ENCODE measurements around the gene KCNK16. TPM values are rescaled to one million over a fixed set of nuclear protein-coding genes. Genes with fewer than 3 reads are reported as not detected.

KCNK16 gene
- polyA plus RNA-seq, 1 donor from 2014 or later, result not detected

- no peak overlapping the region for H2AFZ ChIP-seq (ENCODE audit: low read depth, low read length)
- H3F3A ChIP-seq (ENCODE audit: insufficient read depth, low read length, poor library complexity, severe bottlenecking), result no peaks in the 10 kb centered on the region
- H3K9me3 ChIP-seq (ENCODE audit: low read length), result no peaks in the 10 kb centered on the region
- H3K79me2 ChIP-seq (replicated peaks; ENCODE audit: insufficient read depth, low read length), result no peaks in the 10 kb centered on the region
- H3K9me2 ChIP-seq (ENCODE audit: insufficient read depth, low read length), result no peaks in the 10 kb centered on the region
- no peak overlapping the region for H3K4me2 ChIP-seq (ENCODE audit: low read length)
- no peak overlapping the region for H3K9ac ChIP-seq (ENCODE audit: low read length)
- H3K4me3 ChIP-seq (ENCODE audit: low read length), result no peak overlapping the region
- H3K36me3 ChIP-seq (ENCODE audit: insufficient read depth, low read length), result no peaks in the 10 kb centered on the region
- no peaks in the 10 kb centered on the region for H4K20me1 ChIP-seq (ENCODE audit: insufficient read depth)
- TF ChIP-seq EP300 (conservative IDR thresholded peaks at IDR 0.05; ENCODE audit: poor library complexity, severe bottlenecking) (no peak), RAD21 (conservative IDR thresholded peaks at IDR 0.05) (no peak), EZH2 (IDR thresholded peaks at IDR 0.05; ENCODE audit: borderline replicate concordance, insufficient read depth, low read length, poor library complexity, severe bottlenecking) (no peak), SMC3 (conservative IDR thresholded peaks at IDR 0.05; ENCODE audit: poor library complexity) (no peak), MXI1 (conservative IDR thresholded peaks at IDR 0.05; ENCODE audit: poor library complexity, severe bottlenecking) (no peak), POLR2AphosphoS5 (IDR thresholded peaks at IDR 0.05) (no peak)
- H3K27me3 ChIP-seq (ENCODE audit: insufficient read depth, low read depth, low read length), result no peaks in the 10 kb centered on the region
- no peak overlapping the region for H3K27ac ChIP-seq (ENCODE audit: low read length)
These were observed 26.9 kb downstream of the KCNK16 start for GRCh38 chr6:39295611-39296011.

- Histone ChIP-seq H3K79me2 (replicated peaks; ENCODE audit: insufficient read depth, low read length) (no peaks in the 10 kb centered on the region), H2AFZ (ENCODE audit: low read depth, low read length) (no peak overlapping the region), H3K27me3 (ENCODE audit: insufficient read depth, low read depth, low read length) (no peaks in the 10 kb centered on the region), H3K9ac (ENCODE audit: low read length) (no peak overlapping the region), H3K9me2 (ENCODE audit: insufficient read depth, low read length) (no peaks in the 10 kb centered on the region), H3F3A (ENCODE audit: insufficient read depth, low read length, poor library complexity, severe bottlenecking) (no peaks in the 10 kb centered on the region), H3K36me3 (ENCODE audit: insufficient read depth, low read length) (no peaks in the 10 kb centered on the region), H3K27ac (ENCODE audit: low read length) (no peak overlapping the region), H4K20me1 (ENCODE audit: insufficient read depth) (no peaks in the 10 kb centered on the region), H3K9me3 (ENCODE audit: low read length) (no peaks in the 10 kb centered on the region), H3K4me2 (ENCODE audit: low read length) (no peak overlapping the region), H3K4me3 (ENCODE audit: low read length) (no peak overlapping the region)
- TF ChIP-seq TAF1 (IDR thresholded peaks at IDR 0.05; ENCODE audit: low read depth) (no peak), CTCF (IDR thresholded peaks at IDR 0.05; ENCODE audit: poor library complexity, severe bottlenecking) (no peak), MXI1 (conservative IDR thresholded peaks at IDR 0.05; ENCODE audit: poor library complexity, severe bottlenecking) (no peak), POLR2AphosphoS5 (IDR thresholded peaks at IDR 0.05) (no peak), RAD21 (conservative IDR thresholded peaks at IDR 0.05) (no peak)
These were observed 27.6 kb downstream of the KCNK16 start for GRCh38 chr6:39294899-39295298.

GRCh38 chr6:39294133-39294532 is 28.4 kb downstream of the KCNK16 start:
- no peak overlapping the region for H3K4me3 ChIP-seq (ENCODE audit: low read length)
- no peaks in the 10 kb centered on the region for H3K79me2 ChIP-seq (replicated peaks; ENCODE audit: insufficient read depth, low read length)
- H3K9me3 ChIP-seq (ENCODE audit: low read length), result no peaks in the 10 kb centered on the region
- H3K4me2 ChIP-seq (ENCODE audit: low read length), result no peak overlapping the region
- no peak overlapping the region for H2AFZ ChIP-seq (ENCODE audit: low read depth, low read length)
- H3K27ac ChIP-seq (ENCODE audit: low read length), result no peak overlapping the region
- H3K9me2 ChIP-seq (ENCODE audit: insufficient read depth, low read length), result no peaks in the 10 kb centered on the region
- no peaks in the 10 kb centered on the region for H3K27me3 ChIP-seq (ENCODE audit: insufficient read depth, low read depth, low read length)
- no peaks in the 10 kb centered on the region for H3K36me3 ChIP-seq (ENCODE audit: insufficient read depth, low read length)
- TF ChIP-seq RAD21 (conservative IDR thresholded peaks at IDR 0.05) (no peak), POLR2AphosphoS5 (IDR thresholded peaks at IDR 0.05) (no peak), MXI1 (conservative IDR thresholded peaks at IDR 0.05; ENCODE audit: poor library complexity, severe bottlenecking) (no peak), TAF1 (IDR thresholded peaks at IDR 0.05; ENCODE audit: low read depth) (no peak), EZH2 (IDR thresholded peaks at IDR 0.05; ENCODE audit: borderline replicate concordance, insufficient read depth, low read length, poor library complexity, severe bottlenecking) (no peak), EP300 (conservative IDR thresholded peaks at IDR 0.05; ENCODE audit: poor library complexity, severe bottlenecking) (no peak), REST (IDR thresholded peaks at IDR 0.05; ENCODE audit: borderline replicate concordance) (no peak), SMC3 (conservative IDR thresholded peaks at IDR 0.05; ENCODE audit: poor library complexity) (no peak)
- H3K9ac ChIP-seq (ENCODE audit: low read length), result no peak overlapping the region
- no peaks in the 10 kb centered on the region for H3F3A ChIP-seq (ENCODE audit: insufficient read depth, low read length, poor library complexity, severe bottlenecking)
- H4K20me1 ChIP-seq (ENCODE audit: insufficient read depth), result no peaks in the 10 kb centered on the region
